ENCODE data around the gene RIMS3. TPM values are rescaled to one million over a fixed set of nuclear protein-coding genes. Genes with fewer than 3 reads are reported as not detected.
"Not testable (repeated sequence)": the region's sequence is repeated elsewhere in the genome, so short reads cannot be mapped to it uniquely, and the experiment has no call there.

RIMS3 gene
- total RNA-seq, 1 experiment from 2014 or later, result 5.7 TPM

GRCh38 chr1:40630488-40631223 lies 34.8 kb downstream of the RIMS3 start:
- BruUV-seq (replicated peaks), result no TSS peak
- no peaks in the 10 kb centered on the region for H3K27me3 ChIP-seq (ENCODE audit: control insufficient read depth, insufficient read depth, low read length)
- ChIA-PET POLR2A (no interaction called here), CTCF (interaction anchor here (0.6 kb wide), 1 partner anchor 7 kb away, joined by 4 read pairs; no protein-coding TSS in a partner anchor)
- DNase-seq (ENCODE audit: low read depth, low spot score) (no peak), ATAC-seq (peak; percentile 82)
- TF ChIP-seq TCF7L2 (IDR thresholded peaks at IDR 0.05; ENCODE audit: low read depth, low read length), result no peak
- TF ChIP-seq CTCF (IDR thresholded peaks at IDR 0.05), result peak; percentile 72; the same call in 1 of the 2 replicates
- intact Hi-C loops (cut with micrococcal nuclease; ENCODE audit: unreplicated experiment), result no loop called here
- no peak overlapping the region for H3K27ac ChIP-seq (ENCODE audit: low read length)
- no peaks in the 10 kb centered on the region for H3K4me1 ChIP-seq (ENCODE audit: control insufficient read depth, insufficient read depth, low read length)
- no peaks in the 10 kb centered on the region for H3K9me3 ChIP-seq (ENCODE audit: control insufficient read depth, insufficient read depth, low read depth, low read length)
- no peaks in the 10 kb centered on the region for H3K36me3 ChIP-seq (ENCODE audit: control insufficient read depth, insufficient read depth, low read length)
- H3K4me3 ChIP-seq (ENCODE audit: low read depth in 2 of 2, low read length in 2 of 2), result no peak overlapping the region
- in situ Hi-C loops (cut with HindIII; ENCODE audit: low pct_unique_long_range_greater_than_20kb, low sequenced_read_pairs), result no loop called here

GRCh38 chr1:40629546-40629945 lies 35.9 kb downstream of the RIMS3 start:
- intact Hi-C loops (cut with micrococcal nuclease; ENCODE audit: unreplicated experiment); POLR2A ChIA-PET; in situ Hi-C loops (cut with HindIII; ENCODE audit: low pct_unique_long_range_greater_than_20kb, low sequenced_read_pairs); H3K36me3 ChIP-seq (ENCODE audit: control insufficient read depth, insufficient read depth, low read length); DNase-seq (ENCODE audit: low read depth, low spot score); H3K27ac ChIP-seq (ENCODE audit: low read length); H3K9me3 ChIP-seq (ENCODE audit: control insufficient read depth, insufficient read depth, low read depth, low read length); ATAC-seq; BruUV-seq (replicated peaks); H3K4me3 ChIP-seq (ENCODE audit: low read depth in 2 of 2, low read length in 2 of 2); H3K27me3 ChIP-seq (ENCODE audit: control insufficient read depth, insufficient read depth, low read length); H3K4me1 ChIP-seq (ENCODE audit: control insufficient read depth, insufficient read depth, low read length): not testable (repeated sequence)
- CTCF ChIA-PET, result interaction anchor here (0.6 kb wide), 1 partner anchor 66 kb away, joined by 3 read pairs; no protein-coding TSS in a partner anchor

- H3K4me3 ChIP-seq (ENCODE audit: low read depth in 2 of 2, low read length in 2 of 2), result no peak overlapping the region
- no peak for DNase-seq (ENCODE audit: low read depth, low spot score)
- TF ChIP-seq CTCF (IDR thresholded peaks at IDR 0.05) (no peak), POLR2AphosphoS5 (IDR thresholded peaks at IDR 0.05; ENCODE audit: low read depth, low read length) (no peak), SIN3A (IDR thresholded peaks at IDR 0.05; ENCODE audit: borderline replicate concordance, insufficient read depth, low read depth, low read length) (no peak), TCF7L2 (IDR thresholded peaks at IDR 0.05; ENCODE audit: low read depth, low read length) (no peak)
- in situ Hi-C loops (cut with HindIII; ENCODE audit: low pct_unique_long_range_greater_than_20kb, low sequenced_read_pairs) (no loop called here), intact Hi-C loops (cut with micrococcal nuclease; ENCODE audit: unreplicated experiment) (no loop called here)
- no peak for ATAC-seq
- ChIA-PET POLR2A (no interaction called here), CTCF (interaction anchor here (0.6 kb wide), 1 partner anchor 66 kb away, joined by 3 read pairs; no protein-coding TSS in a partner anchor)
- H3K27ac ChIP-seq (ENCODE audit: low read length), result no peak overlapping the region
- peaks cover 3% of the 10 kb centered on the region; the same call in 1 of the 2 replicates for H3K4me1 ChIP-seq (ENCODE audit: control insufficient read depth, insufficient read depth, low read length)
- BruUV-seq (replicated peaks), result no TSS peak
- H3K9me3 ChIP-seq (ENCODE audit: control insufficient read depth, insufficient read depth, low read depth, low read length), result no peaks in the 10 kb centered on the region
- H3K27me3 ChIP-seq (ENCODE audit: control insufficient read depth, insufficient read depth, low read length), result no peaks in the 10 kb centered on the region
- no peaks in the 10 kb centered on the region for H3K36me3 ChIP-seq (ENCODE audit: control insufficient read depth, insufficient read depth, low read length)
Measured at GRCh38 chr1:40628903-40629292, 36.6 kb downstream of the RIMS3 start.
